Cerebellar nuclear complex (tissue), 1 donor: ENCODE results near the gene KLHL40.

Source experiments
- DNase-seq, 2 experiments: peaks; one replicate each; lab custom pipeline; 2025; lab: John Stamatoyannopoulos, UW

Gene KLHL40

DNA sequence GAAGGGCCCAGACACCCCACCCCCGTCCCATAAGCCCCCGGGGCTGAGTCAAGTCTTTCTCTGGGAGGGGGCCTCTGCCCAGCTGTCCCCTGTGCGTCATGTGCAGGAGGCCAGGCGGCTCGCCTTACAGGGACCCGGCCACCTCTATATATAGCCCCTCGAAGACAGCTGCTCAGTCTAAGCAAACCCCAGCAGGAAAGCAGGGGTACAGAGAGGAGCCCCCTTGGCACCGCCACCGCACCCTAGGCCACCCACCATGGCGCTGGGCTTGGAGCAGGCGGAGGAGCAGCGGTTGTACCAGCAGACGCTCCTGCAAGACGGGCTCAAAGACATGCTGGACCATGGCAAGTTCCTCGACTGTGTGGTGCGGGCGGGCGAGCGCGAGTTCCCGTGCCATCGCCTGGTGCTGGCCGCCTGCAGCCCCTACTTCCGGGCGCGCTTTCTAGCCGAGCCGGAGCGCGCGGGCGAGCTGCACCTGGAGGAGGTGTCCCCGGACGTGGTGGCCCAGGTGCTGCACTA lies at the start of gene KLHL40:
Gene KLHL40, plus strand, starts transcription at position 175 of the 519 bp plus-strand sequence. Its CDS starts 82 bp downstream, at position 257.
- DNase-seq: no peak

- DNase-seq: no peak
Measured at GRCh38 chr3:42637001-42637400, 48.3 kb upstream of the KLHL40 start.

DNA sequence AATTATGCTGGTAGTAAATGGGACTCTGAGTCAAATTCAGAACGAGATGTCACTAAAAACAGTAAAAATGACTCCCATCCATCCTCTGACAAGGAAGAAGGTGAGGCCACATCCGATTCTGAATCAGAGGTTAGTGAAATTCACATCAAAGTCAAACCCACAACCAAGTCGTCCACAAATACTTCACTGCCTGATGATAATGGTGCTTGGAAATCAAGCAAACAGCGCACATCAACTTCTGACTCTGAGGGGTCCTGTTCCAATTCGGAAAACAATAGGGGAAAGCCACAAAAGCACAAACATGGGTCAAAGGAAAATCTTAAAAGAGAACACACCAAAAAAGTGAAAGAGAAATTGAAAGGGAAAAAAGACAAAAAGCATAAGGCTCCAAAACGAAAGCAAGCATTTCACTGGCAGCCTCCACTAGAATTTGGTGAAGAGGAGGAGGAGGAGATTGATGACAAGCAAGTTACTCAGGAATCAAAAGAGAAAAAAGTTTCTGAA lies 46.9 kb upstream of the KLHL40 start:
- DNase-seq: no peak

GRCh38 chr3:42639192-42639591 lies 46.1 kb upstream of the KLHL40 start:
- no peak for DNase-seq

GRCh38 chr3:42640129-42640528 lies 45.2 kb upstream of the KLHL40 start:
- no peak for DNase-seq

DNA sequence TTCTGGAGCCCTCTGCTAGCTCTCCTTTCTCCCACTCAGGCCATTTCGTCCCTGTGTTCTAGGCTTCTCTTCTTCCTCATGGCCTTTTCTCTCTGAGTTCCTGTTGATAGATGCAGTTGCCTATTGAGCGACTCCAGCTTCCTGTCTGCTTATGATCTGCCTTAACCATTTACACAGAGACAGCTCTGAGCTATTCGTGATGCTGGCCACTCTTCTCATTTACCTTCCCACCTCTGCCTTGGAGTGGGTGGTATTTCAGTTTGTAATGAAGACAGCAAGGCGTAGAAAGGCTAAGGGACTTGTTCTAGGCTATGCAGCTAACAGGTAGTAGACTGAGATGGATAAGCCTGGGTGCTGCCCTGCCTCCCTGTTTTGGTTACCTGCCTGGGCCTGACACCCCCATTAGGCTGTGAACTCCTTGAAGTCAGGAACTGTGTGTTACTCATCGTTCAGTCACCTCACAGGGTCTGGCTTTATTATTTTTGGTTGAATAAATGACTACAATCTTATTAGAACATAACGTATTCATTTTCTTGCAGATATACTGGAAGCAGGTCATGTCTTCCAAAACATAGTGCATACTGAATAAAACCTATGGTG lies 44.5 kb upstream of the KLHL40 start:
- no peak for DNase-seq

DNA sequence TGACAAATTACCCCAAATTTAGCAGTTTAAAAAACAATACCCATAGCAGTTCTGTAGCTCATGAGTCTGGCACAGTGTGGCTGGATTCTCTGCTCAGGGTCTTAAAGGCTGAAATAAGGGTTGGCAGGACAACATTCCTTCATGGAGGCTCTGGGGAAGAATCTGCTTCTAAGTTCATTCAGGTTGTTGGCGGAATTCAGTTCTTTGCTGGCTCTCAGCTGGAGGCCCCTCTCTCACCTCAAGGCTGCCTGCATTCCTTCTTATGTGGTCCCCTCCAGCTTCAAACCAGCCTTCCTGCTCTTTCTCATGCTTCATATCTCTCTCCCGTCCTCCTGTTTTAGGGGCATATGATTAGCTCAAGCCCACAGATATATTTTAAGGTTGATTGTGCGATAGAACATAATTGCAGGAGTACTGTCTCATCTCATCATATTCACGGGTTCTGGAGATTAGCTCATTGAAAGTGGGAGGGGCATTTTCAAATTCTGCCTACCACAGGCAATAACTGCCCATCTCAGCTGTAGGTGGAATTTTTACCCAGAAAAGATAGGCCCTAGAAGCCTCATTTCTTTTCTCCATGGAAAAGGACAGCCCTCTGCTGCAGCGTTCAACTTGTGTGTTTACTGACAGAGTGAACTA lies 37.4 kb upstream of the KLHL40 start:
- no peak for DNase-seq

- DNase-seq: no peak
Measured at GRCh38 chr3:42649006-42649405, 36.3 kb upstream of the KLHL40 start.

GRCh38 chr3:42649783-42650182 lies 35.6 kb upstream of the KLHL40 start:
- DNase-seq: no peak

GRCh38 chr3:42651248-42652091 lies 33.9 kb upstream of the KLHL40 start:
- DNase-seq: no peak

GRCh38 chr3:42652251-42652610 lies 33.1 kb upstream of the KLHL40 start:
- no peak for DNase-seq

- DNase-seq: no peak
Measured at GRCh38 chr3:42652611-42653302, 32.6 kb upstream of the KLHL40 start.

- DNase-seq: no peak
Measured at GRCh38 chr3:42653303-42653559, 32.1 kb upstream of the KLHL40 start.

- DNase-seq: no peak
Measured at GRCh38 chr3:42653560-42654330, 31.6 kb upstream of the KLHL40 start, which contains the start of gene ZBTB47. Gene ZBTB47 (plus strand): TSS chr3:42653697. CDS start chr3:42658356, 4,659 bp downstream.

- DNase-seq: no peak
Measured at GRCh38 chr3:42654331-42655201, 30.8 kb upstream of the KLHL40 start.

DNA sequence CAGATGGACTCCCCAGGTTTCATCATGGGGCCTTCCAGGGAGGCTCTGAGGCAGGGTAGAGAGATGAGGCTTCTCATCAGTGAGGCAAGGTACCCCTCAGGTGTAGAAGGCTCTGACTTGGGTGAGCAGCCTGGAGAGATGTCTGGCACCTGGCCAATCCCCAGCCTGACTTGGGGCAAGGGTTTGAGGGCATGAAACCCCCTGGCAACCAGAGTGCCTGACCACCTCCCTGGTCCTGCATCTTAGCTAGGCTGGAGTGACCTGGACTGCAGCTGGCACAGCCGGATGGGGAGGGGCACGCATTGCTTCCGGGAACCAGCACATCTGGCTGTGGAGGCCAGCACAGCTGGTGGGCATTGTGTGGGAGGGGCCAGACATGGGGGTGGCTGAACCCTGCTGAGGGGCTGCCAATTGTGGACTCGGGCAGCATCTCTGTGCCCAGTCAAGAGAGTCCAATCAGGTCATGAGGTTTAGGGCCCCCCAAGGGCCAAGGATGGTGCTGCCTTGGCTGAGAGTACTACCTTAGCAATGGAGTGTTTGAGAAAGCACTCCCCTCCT lies 29.9 kb upstream of the KLHL40 start:
- no peak for DNase-seq

GRCh38 chr3:42655980-42656679 lies 29.2 kb upstream of the KLHL40 start:
- DNase-seq: no peak

GRCh38 chr3:42656680-42657610 lies 28.4 kb upstream of the KLHL40 start:
- DNase-seq: no peak
